Gastroesophageal sphincter (tissue), 4 donors: ENCODE measurements around the gene CEBPA. TPM values are rescaled to one million over a fixed set of nuclear protein-coding genes. Genes with fewer than 3 reads are reported as not detected.
A peak's percentile ranks its signal among the peaks of the same experiment; 100 is the strongest.
"Not testable (repeated sequence)": the region's sequence is repeated elsewhere in the genome, so short reads cannot be mapped to it uniquely, and the experiment has no call there.

Experiments used
- ATAC-seq: fragments of 150-250 bp; one replicate; pipeline ENCODE4 v1.9.1; 2016; ENCODE audit warnings: mild to moderate bottlenecking, moderate library complexity
- H3K27ac ChIP-seq, 4 donors: fragments of 200-600 bp; sonication (generic) in 3 of 4; 1 replicate in 3 of 4; 2 replicates in 1 of 4; pipeline ENCODE4 v1.5.1; 2016 to 2019
- H3K27me3 ChIP-seq: fragments of 200-600 bp; sonication (generic); one replicate; pipeline ENCODE4 v1.5.1; 2019
- H3K36me3 ChIP-seq, 2 donors: fragments of 200-600 bp; sonication (generic); one replicate each; pipeline ENCODE4 v1.5.1; 2019; ENCODE audit warnings: control low read depth in 1 of 2
- H3K4me1 ChIP-seq, 3 donors: fragments of 200-600 bp; sonication (generic); 1 replicate in 2 of 3; 2 replicates in 1 of 3; pipeline ENCODE4 v1.5.1; 2016 to 2019; ENCODE audit warnings: control low read depth in 2 of 3
- H3K4me3 ChIP-seq, 2 donors: fragments of 200-600 bp; sonication (generic); one replicate each; pipeline ENCODE4 v1.5.1; 2019; ENCODE audit warnings: mild to moderate bottlenecking in 1 of 2, moderate library complexity in 1 of 2
- H3K9me3 ChIP-seq, 3 donors: fragments of 200-600 bp; sonication (generic); one replicate each; pipeline ENCODE4 v1.5.1; 2017 to 2019; ENCODE audit warnings: control low read depth in 2 of 3
- CTCF ChIP-seq, 4 experiments: fragments of 200-600 bp in 2 of 4; fragments of 450-650 bp in 2 of 4; sonication (generic) in 1 of 4; IDR thresholded peaks; one replicate each; pipeline ENCODE4 v1.5.1; 2017 to 2019; ENCODE audit warnings: antibody characterized with exemption in 4 of 4, mild to moderate bottlenecking in 2 of 4, moderate library complexity in 2 of 4
- EP300 ChIP-seq: sonication (generic); formaldehyde crosslinking; IDR thresholded peaks from one replicate; pipeline ENCODE4 v1.6.1; 2017; ENCODE audit warnings: antibody characterized with exemption, mild to moderate bottlenecking
- POLR2A ChIP-seq, 2 donors: fragments of 450-650 bp; IDR thresholded peaks; one replicate each; pipeline ENCODE4 v1.6.1; 2017; ENCODE audit warnings: antibody characterized with exemption in 2 of 2, mild to moderate bottlenecking in 2 of 2, moderate library complexity in 1 of 2
- POLR2AphosphoS5 ChIP-seq: sonication (generic); formaldehyde crosslinking; IDR thresholded peaks from one replicate; pipeline ENCODE4 v1.6.1; 2017; ENCODE audit warnings: antibody characterized with exemption
- WGBS, 2 donors: methylation state at CpG; one replicate each; pipeline ENCODE4 v1.1.5; 2018; ENCODE audit warnings: low coverage in 1 of 2; 5-methylcytosine and 5-hydroxymethylcytosine counted together
- total RNA-seq, 4 donors: library from RNA; depleted of rRNA; stranded (reverse); fragments of >200 nt; gene quantifications; one replicate each; pipeline ENCODE4 v1.1.0, GENCODE V29; 2016

CEBPA gene
- total RNA-seq, 4 donors from 2014 or later, result 7.0 to 11.3 (median 9.0) TPM

- Histone ChIP-seq H3K36me3 (no peaks in the 10 kb centered on the region), H3K27me3 (peaks cover 21% of the 10 kb centered on the region), H3K9me3 (peaks cover 0 to 20% (median 0%) of the 10 kb centered on the region in 3 donors), H3K4me3 (no peak overlapping the region), H3K27ac (no peak overlapping the region), H3K4me1 (no peaks in the 10 kb centered on the region)
- TF ChIP-seq POLR2A (IDR thresholded peaks at IDR 0.05) (no peak), EP300 (no peak), CTCF (IDR thresholded peaks at IDR 0.05) (no peak), POLR2AphosphoS5 (no peak)
- ATAC-seq, result peak; percentile 83
- WGBS, 2 donors, result 24 to 37% methylated on average over 3 to 4 of the region's 5 CpGs
Measured at GRCh38 chr19:33325920-33326319, 23.6 kb upstream of the CEBPA start.

- TF ChIP-seq EP300 (no peak), POLR2AphosphoS5 (no peak), CTCF (IDR thresholded peaks at IDR 0.05) (no peak), POLR2A (IDR thresholded peaks at IDR 0.05) (no peak)
- WGBS, 2 donors, result 93% methylated on average over 3 of the region's 3 CpGs; no CpG with 5 or more reads in 1 of the 2 donors
- H3K36me3 ChIP-seq, result no peaks in the 10 kb centered on the region
- no peaks in the 10 kb centered on the region for H3K4me1 ChIP-seq
- no peak overlapping the region for H3K4me3 ChIP-seq
- no peak for ATAC-seq
- peaks cover 17% of the 10 kb centered on the region for H3K27me3 ChIP-seq
- H3K27ac ChIP-seq, result no peak overlapping the region
- peaks cover 0 to 20% (median 0%) of the 10 kb centered on the region in 3 donors for H3K9me3 ChIP-seq
Measured at GRCh38 chr19:33324628-33325027, 22.3 kb upstream of the CEBPA start.

- no peak for ATAC-seq
Measured at GRCh38 chr19:33323093-33323820, 20.9 kb upstream of the CEBPA start.

GRCh38 chr19:33320636-33321035 is 18.3 kb upstream of the CEBPA start:
- peaks cover under 1% of the 10 kb centered on the region for H3K27me3 ChIP-seq
- WGBS, 2 donors, result 100% methylated on average over 1 of the region's 1 CpG; no CpG with 5 or more reads in 1 of the 2 donors

More at GRCh38 chr19:33323093-33323820, 20.9 kb upstream of the CEBPA start:
- peaks cover 3% of the 10 kb centered on the region for H3K27me3 ChIP-seq
- no peak for TF ChIP-seq POLR2AphosphoS5
- no peak for TF ChIP-seq CTCF (IDR thresholded peaks at IDR 0.05)
- no peak for TF ChIP-seq EP300
- no peak for TF ChIP-seq POLR2A (IDR thresholded peaks at IDR 0.05)
- H3K9me3 ChIP-seq, result peaks cover 0 to 20% (median 0%) of the 10 kb centered on the region in 3 donors
- H3K4me3 ChIP-seq, result no peak overlapping the region
- 78 to 85% methylated on average over 5 to 6 of the region's 6 CpGs for WGBS, 2 donors
- H3K36me3 ChIP-seq, result no peaks in the 10 kb centered on the region
- no peaks in the 10 kb centered on the region for H3K4me1 ChIP-seq
- H3K27ac ChIP-seq, result no peak overlapping the region

GRCh38 chr19:33317991-33318390 is 15.7 kb upstream of the CEBPA start:
- 85 to 100% methylated on average over 2 to 3 of the region's 4 CpGs for WGBS, 2 donors

More at GRCh38 chr19:33320636-33321035, 18.3 kb upstream of the CEBPA start:
- no peaks in the 10 kb centered on the region for H3K4me1 ChIP-seq
- no peaks in the 10 kb centered on the region for H3K36me3 ChIP-seq
- H3K9me3 ChIP-seq, result peaks cover 0 to 11% (median 0%) of the 10 kb centered on the region in 3 donors
- no peak for ATAC-seq
- no peak overlapping the region for H3K4me3 ChIP-seq
- H3K27ac ChIP-seq, result no peak overlapping the region
- no peak for TF ChIP-seq POLR2AphosphoS5
- no peak for TF ChIP-seq CTCF (IDR thresholded peaks at IDR 0.05)
- no peak for TF ChIP-seq EP300
- TF ChIP-seq POLR2A (IDR thresholded peaks at IDR 0.05), result no peak

More at GRCh38 chr19:33317991-33318390, 15.7 kb upstream of the CEBPA start:
- H3K4me1 ChIP-seq, H3K36me3 ChIP-seq, ATAC-seq, H3K4me3 ChIP-seq, H3K27ac ChIP-seq: not testable (repeated sequence)
- Histone ChIP-seq H3K9me3 (peaks cover 0 to 11% (median 0%) of the 10 kb centered on the region in 3 donors), H3K27me3 (peaks cover 11% of the 10 kb centered on the region)
